ENCODE data around the gene IL1RL2. TPM values are rescaled to one million over a fixed set of nuclear protein-coding genes. Genes with fewer than 3 reads are reported as not detected.

Gene IL1RL2
- total and polyA plus RNA-seq, 2 of the 4 experiments (the other 2 are of a cell fraction): 0.09 to 0.36 TPM

DNA sequence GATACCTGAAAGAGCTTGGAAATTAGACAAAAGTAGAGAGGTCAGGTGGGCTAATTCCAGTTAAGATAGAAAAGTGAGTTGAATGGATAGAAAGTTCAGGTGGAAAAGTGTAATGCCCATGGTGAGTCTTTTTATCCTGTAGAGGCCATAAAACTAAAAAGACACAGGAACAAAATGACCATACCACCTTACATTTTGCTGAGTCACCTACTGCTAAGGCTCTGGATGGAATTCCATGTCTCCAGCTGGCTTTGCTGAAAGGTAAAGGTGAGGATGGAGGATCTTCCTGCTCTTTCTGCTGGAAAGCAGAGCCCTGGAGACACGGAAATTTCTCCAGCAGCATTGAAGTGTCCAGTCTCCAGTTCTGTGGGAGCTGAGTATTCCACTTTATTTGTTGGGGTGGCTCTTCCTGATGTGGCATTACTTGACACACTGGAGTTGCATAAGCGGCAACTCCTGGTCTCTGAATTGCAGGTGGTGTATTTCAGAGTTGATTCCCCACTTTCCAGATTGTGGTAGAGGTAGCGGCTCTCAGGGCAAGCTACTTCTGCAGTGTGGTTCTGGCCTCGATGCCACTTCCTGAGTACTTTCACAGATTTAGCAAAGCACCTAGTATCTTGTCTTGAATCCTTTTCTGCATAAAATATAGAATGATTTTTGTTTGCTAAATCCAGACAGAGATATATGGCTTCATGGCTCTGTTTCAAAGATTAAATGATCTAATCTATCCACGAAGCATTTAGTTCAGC is 10.7 kb downstream of the IL1RL2 start:
- Histone ChIP-seq H2AK5ac (ENCODE audit: low read depth, low read length) (no peak overlapping the region), H3K27me3 (ENCODE audit: control insufficient read depth, insufficient read depth, low read length) (no peaks in the 10 kb centered on the region; the same call in 1 of the 2 replicates), H4K20me1 (ENCODE audit: insufficient read depth, low read length) (no peaks in the 10 kb centered on the region), H3K56ac (ENCODE audit: extremely low read depth, insufficient read depth, low read length) (no peak overlapping the region), H4K8ac (ENCODE audit: low read depth in 2 of 2, low read length in 2 of 2) (no peak overlapping the region), H3K36me3 (ENCODE audit: control insufficient read depth, insufficient read depth, low read length) (no peaks in the 10 kb centered on the region), H3K4me3 (ENCODE audit: insufficient read depth, low read depth, low read length) (no peak overlapping the region), H3K23ac (ENCODE audit: low read depth, low read length) (no peak overlapping the region), H3K4me2 (ENCODE audit: low read depth, low read length) (no peak overlapping the region), H3K4ac (ENCODE audit: low read depth, low read length) (no peak overlapping the region), H4K5ac (ENCODE audit: low read depth, low read length) (no peak overlapping the region), H3K79me1 (ENCODE audit: low read depth in 1 of 2, low read length in 2 of 2) (no peaks in the 10 kb centered on the region), H2AK9ac (replicated peaks; ENCODE audit: low read depth, low read length, poor library complexity) (no peak overlapping the region), H2BK120ac (ENCODE audit: low read depth, low read length) (no peak overlapping the region), H3K4me1 (ENCODE audit: control insufficient read depth, insufficient read depth, low read length) (peaks cover 3% of the 10 kb centered on the region; the same call in 1 of the 2 replicates), H2AFZ (replicated peaks; ENCODE audit: low read length, poor library complexity) (no peak overlapping the region), H2BK5ac (ENCODE audit: low read depth, low read length, poor library complexity, severe bottlenecking) (no peak overlapping the region), H3K14ac (replicated peaks; ENCODE audit: low read depth, low read length) (no peak overlapping the region), H3K18ac (ENCODE audit: low read depth, low read length) (no peak overlapping the region), H3K9me1 (ENCODE audit: insufficient read depth, low read length) (0 out of 2 replicates have a peak, but pooled peaks cover 4% of the 10 kb centered on the region), H2BK15ac (ENCODE audit: low read depth, low read length) (no peak overlapping the region), H3K27ac (ENCODE audit: insufficient read depth, low read length) (no peak overlapping the region), H3K9me3 (ENCODE audit: control insufficient read depth, insufficient read depth, low read length) (no peaks in the 10 kb centered on the region), H3K9ac (ENCODE audit: low read depth, low read length) (no peak overlapping the region), H2BK20ac (ENCODE audit: low read depth, low read length) (no peak overlapping the region), H4K91ac (ENCODE audit: insufficient read depth, low read depth, low read length) (no peak overlapping the region)
- dilution Hi-C loops (cut with HindIII; ENCODE audit: low sequenced_read_pairs, unreplicated experiment) (no loop called here), intact Hi-C loops (cut with micrococcal nuclease) (no loop called here), in situ Hi-C loops (cut with MboI; ENCODE audit: low sequenced_read_pairs) (no loop called here)
- WGBS, 2 experiments (ENCODE audit: extremely low coverage in 2 of 2, insufficient read length in 1 of 2): no CpG with 5 or more reads among the region's 5 CpGs
- POLR2A ChIA-PET (ENCODE audit: unreplicated experiment): no interaction called here
- ATAC-seq (ENCODE audit: low read depth) (no peak), DNase-seq (no peak)
- BruUV-seq (replicated peaks): no TSS peak
- 0 out of 2 replicates have a peak, but pooled peaks have one; percentile 14 for TF ChIP-seq MAFK (IDR thresholded peaks at IDR 0.05; ENCODE audit: low read depth, low read length)
- no peak for TF ChIP-seq CEBPB (IDR thresholded peaks at IDR 0.05; ENCODE audit: low read depth, low read length)
- peak; percentile 84 for TF ChIP-seq NFE2L2 (IDR thresholded peaks at IDR 0.05; ENCODE audit: low read depth, low read length)
- no peak for TF ChIP-seq FOS (IDR thresholded peaks at IDR 0.05; ENCODE audit: low read depth, low read length)
- CTCF ChIA-PET: no interaction called here

Measured in IMR-90 (cell line).